ENCODE data around the gene SPRTN. TPM values are rescaled to one million over a fixed set of nuclear protein-coding genes. Genes with fewer than 3 reads are reported as not detected.

Gene SPRTN
- total and polyA plus RNA-seq, 2 experiments from 2014 or later = 9.1 to 25.0 TPM

GRCh38 chr1:231401478-231401877 is 63.4 kb downstream of the SPRTN start:
- TF ChIP-seq, protein P1, sequence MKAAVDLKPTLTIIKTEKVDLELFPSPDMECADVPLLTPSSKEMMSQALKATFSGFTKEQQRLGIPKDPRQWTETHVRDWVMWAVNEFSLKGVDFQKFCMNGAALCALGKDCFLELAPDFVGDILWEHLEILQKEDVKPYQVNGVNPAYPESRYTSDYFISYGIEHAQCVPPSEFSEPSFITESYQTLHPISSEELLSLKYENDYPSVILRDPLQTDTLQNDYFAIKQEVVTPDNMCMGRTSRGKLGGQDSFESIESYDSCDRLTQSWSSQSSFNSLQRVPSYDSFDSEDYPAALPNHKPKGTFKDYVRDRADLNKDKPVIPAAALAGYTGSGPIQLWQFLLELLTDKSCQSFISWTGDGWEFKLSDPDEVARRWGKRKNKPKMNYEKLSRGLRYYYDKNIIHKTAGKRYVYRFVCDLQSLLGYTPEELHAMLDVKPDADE (IDR thresholded peaks at IDR 0.05) = no peak
- no peak for TF ChIP-seq ZNF114 (CRISPR knock-in tag; IDR thresholded peaks at IDR 0.05)
- TF ChIP-seq, protein P2, sequence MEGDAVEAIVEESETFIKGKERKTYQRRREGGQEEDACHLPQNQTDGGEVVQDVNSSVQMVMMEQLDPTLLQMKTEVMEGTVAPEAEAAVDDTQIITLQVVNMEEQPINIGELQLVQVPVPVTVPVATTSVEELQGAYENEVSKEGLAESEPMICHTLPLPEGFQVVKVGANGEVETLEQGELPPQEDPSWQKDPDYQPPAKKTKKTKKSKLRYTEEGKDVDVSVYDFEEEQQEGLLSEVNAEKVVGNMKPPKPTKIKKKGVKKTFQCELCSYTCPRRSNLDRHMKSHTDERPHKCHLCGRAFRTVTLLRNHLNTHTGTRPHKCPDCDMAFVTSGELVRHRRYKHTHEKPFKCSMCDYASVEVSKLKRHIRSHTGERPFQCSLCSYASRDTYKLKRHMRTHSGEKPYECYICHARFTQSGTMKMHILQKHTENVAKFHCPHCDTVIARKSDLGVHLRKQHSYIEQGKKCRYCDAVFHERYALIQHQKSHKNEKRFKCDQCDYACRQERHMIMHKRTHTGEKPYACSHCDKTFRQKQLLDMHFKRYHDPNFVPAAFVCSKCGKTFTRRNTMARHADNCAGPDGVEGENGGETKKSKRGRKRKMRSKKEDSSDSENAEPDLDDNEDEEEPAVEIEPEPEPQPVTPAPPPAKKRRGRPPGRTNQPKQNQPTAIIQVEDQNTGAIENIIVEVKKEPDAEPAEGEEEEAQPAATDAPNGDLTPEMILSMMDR (conservative IDR thresholded peaks at IDR 0.05; ENCODE audit: low read depth in 2 of 2) = no peak
- TF ChIP-seq CREB1 (CRISPR knock-in tag; IDR thresholded peaks at IDR 0.05; ENCODE audit: low read depth) = no peak
- no peak for TF ChIP-seq EZH2 (IDR thresholded peaks at IDR 0.05; ENCODE audit: low read depth, unreplicated experiment)
- TF ChIP-seq EZH2phosphoT487 (IDR thresholded peaks at IDR 0.05; ENCODE audit: unreplicated experiment) = no peak
- no peak for TF ChIP-seq POLR2AphosphoS5 (IDR thresholded peaks at IDR 0.05; ENCODE audit: low read depth)
- TF ChIP-seq ZNF331 (CRISPR knock-in tag; IDR thresholded peaks at IDR 0.05; ENCODE audit: low read depth) = no peak
- no peak for TF ChIP-seq STAT1 (IDR thresholded peaks at IDR 0.05; ENCODE audit: unreplicated experiment)
- TF ChIP-seq, protein P3, sequence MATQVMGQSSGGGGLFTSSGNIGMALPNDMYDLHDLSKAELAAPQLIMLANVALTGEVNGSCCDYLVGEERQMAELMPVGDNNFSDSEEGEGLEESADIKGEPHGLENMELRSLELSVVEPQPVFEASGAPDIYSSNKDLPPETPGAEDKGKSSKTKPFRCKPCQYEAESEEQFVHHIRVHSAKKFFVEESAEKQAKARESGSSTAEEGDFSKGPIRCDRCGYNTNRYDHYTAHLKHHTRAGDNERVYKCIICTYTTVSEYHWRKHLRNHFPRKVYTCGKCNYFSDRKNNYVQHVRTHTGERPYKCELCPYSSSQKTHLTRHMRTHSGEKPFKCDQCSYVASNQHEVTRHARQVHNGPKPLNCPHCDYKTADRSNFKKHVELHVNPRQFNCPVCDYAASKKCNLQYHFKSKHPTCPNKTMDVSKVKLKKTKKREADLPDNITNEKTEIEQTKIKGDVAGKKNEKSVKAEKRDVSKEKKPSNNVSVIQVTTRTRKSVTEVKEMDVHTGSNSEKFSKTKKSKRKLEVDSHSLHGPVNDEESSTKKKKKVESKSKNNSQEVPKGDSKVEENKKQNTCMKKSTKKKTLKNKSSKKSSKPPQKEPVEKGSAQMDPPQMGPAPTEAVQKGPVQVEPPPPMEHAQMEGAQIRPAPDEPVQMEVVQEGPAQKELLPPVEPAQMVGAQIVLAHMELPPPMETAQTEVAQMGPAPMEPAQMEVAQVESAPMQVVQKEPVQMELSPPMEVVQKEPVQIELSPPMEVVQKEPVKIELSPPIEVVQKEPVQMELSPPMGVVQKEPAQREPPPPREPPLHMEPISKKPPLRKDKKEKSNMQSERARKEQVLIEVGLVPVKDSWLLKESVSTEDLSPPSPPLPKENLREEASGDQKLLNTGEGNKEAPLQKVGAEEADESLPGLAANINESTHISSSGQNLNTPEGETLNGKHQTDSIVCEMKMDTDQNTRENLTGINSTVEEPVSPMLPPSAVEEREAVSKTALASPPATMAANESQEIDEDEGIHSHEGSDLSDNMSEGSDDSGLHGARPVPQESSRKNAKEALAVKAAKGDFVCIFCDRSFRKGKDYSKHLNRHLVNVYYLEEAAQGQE (IDR thresholded peaks at IDR 0.05; ENCODE audit: unreplicated experiment) = no peak
- no peak for TF ChIP-seq ZNF462 (CRISPR knock-in tag; IDR thresholded peaks at IDR 0.05)
- no peak for TF ChIP-seq NANOG (IDR thresholded peaks at IDR 0.05; ENCODE audit: borderline replicate concordance)
- TF ChIP-seq JUNB (IDR thresholded peaks at IDR 0.05; ENCODE audit: unreplicated experiment) = no peak
- DNase-seq (ENCODE audit: low spot score) (no peak), ATAC-seq (no peak)
- Histone ChIP-seq H3K9me2 (ENCODE audit: insufficient read depth) (no peaks in the 10 kb centered on the region), H3K27ac (ENCODE audit: low read depth) (no peak overlapping the region), H3K4me2 (no peak overlapping the region), H4K20me1 (replicated peaks; ENCODE audit: insufficient read depth) (no peaks in the 10 kb centered on the region), H3K4me1 (ENCODE audit: insufficient read depth) (no peaks in the 10 kb centered on the region), H2AFZ (no peak overlapping the region), H3K79me2 (replicated peaks; ENCODE audit: insufficient read depth) (no peaks in the 10 kb centered on the region), H3F3A (replicated peaks; ENCODE audit: low read depth) (no peaks in the 10 kb centered on the region), H3K27me3 (ENCODE audit: insufficient read depth) (no peaks in the 10 kb centered on the region), H3K36me3 (ENCODE audit: insufficient read depth) (no peaks in the 10 kb centered on the region), H3K4me3 (no peak overlapping the region)
- Mint-ChIP-seq H3K4me3 (no peak overlapping the region), H3K27ac (no peak overlapping the region), H3K4me1 (no peaks in the 10 kb centered on the region), H3K36me3 (ENCODE audit: low read depth) (no peaks in the 10 kb centered on the region), H3K9me3 (no peaks in the 10 kb centered on the region), H3K27me3 (ENCODE audit: insufficient read depth, low read depth, poor library complexity) (peaks cover 4% of the 10 kb centered on the region)
